RPMI8226 (cell line): ENCODE measurements around the gene C1orf116.

Experiments
- DNase-seq: peaks from one replicate; pipeline ENCODE4 v3.0.0-alpha.2; 2015

Gene C1orf116

DNA sequence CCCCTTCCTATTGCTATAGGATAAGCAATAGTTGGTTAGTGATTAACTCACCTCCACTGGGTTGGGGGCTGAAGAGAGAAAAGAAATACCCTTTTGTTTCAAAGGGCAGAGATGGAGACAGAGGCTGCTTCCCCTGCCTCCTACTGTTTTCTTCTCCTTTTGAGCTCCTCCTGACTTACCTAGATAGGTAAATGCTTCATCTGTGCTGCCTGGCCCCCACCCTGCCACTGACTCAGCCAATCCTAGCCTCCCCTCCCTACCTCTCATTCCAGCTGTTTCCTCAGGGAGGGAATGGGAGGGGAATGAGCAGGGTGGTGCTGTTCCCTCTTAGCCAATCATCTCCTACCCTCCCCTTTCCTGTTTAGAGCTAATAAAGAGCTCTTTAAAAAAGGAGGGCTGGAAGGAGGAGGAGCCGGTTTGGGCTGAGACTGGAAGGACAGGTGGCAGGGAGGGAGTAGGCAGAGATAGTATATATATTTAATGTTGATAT is at the start of gene C1orf116:
Gene C1orf116, minus strand, starts transcription at position 229 of the 490 bp plus-strand sequence. CDS start 5,158 bp downstream, outside the sequence.
- DNase-seq: no peak

DNA sequence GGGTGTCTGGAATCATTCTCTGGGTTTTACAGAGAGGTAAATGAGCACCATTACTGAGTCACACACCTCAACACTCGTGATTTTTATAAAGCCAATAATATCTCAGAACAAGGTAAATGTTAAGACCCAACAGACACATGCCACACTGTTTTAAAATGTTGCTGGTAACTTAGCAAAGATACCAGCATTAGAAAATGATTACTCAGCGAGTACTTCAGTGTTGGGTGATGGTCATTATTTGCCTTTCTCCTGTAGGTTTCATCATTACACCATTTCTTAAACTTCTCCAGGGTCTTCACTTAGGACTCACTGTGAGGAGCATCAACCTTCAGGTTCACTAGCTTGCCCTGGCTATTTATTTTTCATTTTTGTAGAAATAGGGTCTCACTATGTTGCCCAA is 49.2 kb upstream of the C1orf116 start:
- DNase-seq: no peak

GRCh38 chr1:207081088-207081487 is 48.5 kb upstream of the C1orf116 start:
- DNase-seq: no peak

DNA sequence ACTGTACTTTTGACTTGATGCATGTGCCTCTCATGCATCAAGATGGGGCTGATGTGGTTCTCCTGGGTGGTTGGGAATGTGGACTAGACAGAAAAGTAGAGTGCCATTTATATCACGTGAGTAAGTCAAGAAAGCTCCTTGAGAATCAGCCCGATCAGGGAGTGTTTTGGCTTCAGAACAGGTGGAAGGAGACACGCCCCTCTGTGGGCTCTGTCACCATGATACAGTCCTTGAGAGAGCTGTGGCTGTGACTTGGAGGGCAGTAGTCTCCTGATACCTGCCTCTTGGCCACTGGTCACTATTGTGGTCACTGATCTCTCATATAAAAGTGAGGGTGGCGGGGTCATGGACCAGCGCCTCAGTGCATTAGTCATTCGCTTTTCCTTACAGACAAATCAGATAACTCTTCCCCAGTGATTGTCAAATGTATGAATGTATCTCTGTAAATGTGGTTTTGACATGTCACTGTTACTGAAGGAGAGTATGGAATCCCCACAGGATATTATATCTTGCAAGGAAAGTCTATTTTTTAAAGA is 47.2 kb upstream of the C1orf116 start:
- no peak for DNase-seq

- DNase-seq: no peak
Observed at GRCh38 chr1:207078578-207079132, 46.1 kb upstream of the C1orf116 start.

DNA sequence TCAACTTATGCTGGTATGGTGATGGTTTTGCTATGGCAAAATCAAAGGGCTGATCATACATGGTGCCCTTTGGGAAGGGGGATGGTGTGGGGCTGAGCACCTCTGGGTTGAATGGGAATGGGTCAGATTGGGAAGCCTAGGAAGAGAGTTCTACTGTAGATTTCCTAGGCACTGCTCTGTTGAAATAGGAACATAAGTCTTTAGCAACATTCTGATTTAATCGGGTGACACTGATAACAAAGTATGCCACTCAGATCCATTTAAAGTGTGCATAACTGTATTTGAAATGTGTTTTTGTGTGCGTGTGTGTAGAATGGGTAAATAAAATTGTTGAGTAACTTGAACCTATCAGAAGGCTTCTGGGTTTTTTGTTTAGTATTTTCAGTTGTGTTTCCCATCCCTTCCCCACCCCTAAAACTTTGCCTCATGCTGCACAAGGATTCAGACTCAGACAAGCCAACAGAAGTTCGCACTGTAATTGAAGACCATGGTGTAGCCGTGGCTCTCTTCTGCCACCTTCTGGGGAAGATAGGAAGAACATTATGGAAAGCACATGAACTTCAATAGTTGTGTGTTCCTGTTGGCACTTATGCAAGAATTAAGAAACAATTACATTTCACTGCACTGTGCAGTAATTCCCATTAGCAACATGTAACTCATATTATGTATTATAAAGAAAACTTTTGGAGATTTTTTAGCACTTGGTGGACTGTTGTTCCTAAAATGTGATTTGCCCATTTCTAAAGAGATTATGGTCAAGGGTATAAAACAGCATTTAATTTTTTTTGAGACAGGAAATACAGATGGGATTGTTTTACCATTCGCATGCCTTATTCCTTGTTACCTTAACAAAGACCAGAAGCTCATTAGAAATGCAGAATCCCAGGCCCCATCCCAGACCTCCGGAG is 45.2 kb upstream of the C1orf116 start:
- DNase-seq: peak; percentile 79

GRCh38 chr1:207077012-207077411 is 44.5 kb upstream of the C1orf116 start:
- no peak for DNase-seq

GRCh38 chr1:207076181-207076955 is 43.8 kb upstream of the C1orf116 start:
- no peak for DNase-seq

- DNase-seq: no peak
Observed at GRCh38 chr1:207073906-207074820, 41.6 kb upstream of the C1orf116 start.

DNA sequence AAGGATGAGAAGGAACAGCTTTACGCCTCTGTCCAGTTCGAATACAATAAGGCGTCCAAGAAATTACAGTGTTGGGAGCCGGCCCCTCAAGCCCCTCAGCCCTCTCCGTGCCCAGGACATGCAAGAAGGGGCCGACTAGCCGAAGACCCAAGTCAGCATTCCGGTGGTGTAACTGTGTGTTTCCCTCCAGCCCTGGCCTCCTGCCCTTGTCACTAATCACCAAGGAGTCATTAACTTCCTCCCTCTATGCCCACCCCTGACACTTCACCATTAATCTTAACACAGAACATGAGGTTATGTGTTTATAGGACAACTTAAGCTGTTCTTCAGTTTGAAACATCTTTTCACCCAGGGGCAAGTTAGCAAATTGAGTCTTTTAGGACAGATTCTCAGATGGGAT is 39.7 kb upstream of the C1orf116 start:
- no peak for DNase-seq

GRCh38 chr1:207071426-207071825 is 38.9 kb upstream of the C1orf116 start:
- DNase-seq: no peak

- DNase-seq: no peak
Observed at GRCh38 chr1:207070811-207071210, 38.3 kb upstream of the C1orf116 start.

DNA sequence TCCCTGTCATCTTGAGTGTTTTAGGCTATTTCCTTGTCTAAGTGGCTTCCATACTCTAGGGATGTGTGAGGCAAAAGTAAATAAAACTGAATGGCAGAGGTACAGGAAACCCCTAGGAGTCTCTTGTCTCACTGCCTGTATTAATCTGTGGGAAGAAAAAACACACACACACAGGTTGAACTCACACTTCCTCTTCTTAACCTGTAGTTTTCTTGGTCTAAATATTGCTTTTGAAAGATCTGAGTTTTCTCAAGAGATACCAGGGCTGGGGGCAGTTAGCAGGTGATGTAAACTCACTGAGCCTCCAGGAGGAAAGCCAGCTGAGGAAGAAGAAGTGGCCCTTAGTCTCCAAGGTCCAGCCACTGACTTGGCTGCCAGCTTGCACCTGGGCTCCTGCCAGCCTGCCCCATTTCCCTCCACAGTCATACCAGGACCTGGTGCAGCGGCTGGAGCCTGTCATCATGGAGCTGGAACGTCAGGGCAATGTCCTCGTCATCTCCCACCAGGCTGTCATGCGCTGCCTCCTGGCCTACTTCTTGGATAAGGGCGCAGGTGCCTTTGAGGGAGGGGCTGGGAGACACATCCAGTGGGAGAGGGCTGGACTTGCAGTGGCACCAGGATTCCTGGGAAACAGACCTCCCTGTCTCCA is 37.4 kb upstream of the C1orf116 start:
- DNase-seq: no peak

- DNase-seq: no peak
Observed at GRCh38 chr1:207069061-207069460, 36.5 kb upstream of the C1orf116 start.

GRCh38 chr1:207067665-207068064 is 35.1 kb upstream of the C1orf116 start:
- DNase-seq: no peak

GRCh38 chr1:207067185-207067584 is 34.6 kb upstream of the C1orf116 start:
- DNase-seq: no peak

- no peak for DNase-seq
Observed at GRCh38 chr1:207064561-207064960, 32.0 kb upstream of the C1orf116 start.

GRCh38 chr1:207063014-207063413 is 30.5 kb upstream of the C1orf116 start:
- no peak for DNase-seq

- DNase-seq: no peak
Observed at GRCh38 chr1:207062058-207062457, 29.5 kb upstream of the C1orf116 start.

GRCh38 chr1:207060596-207060995 is 28.0 kb upstream of the C1orf116 start:
- no peak for DNase-seq

GRCh38 chr1:207059881-207060280 is 27.3 kb upstream of the C1orf116 start:
- DNase-seq: no peak
